Nephron (organoid): ENCODE measurements around the gene TMEM181.
A peak's percentile ranks its signal among the peaks of the same experiment; 100 is the strongest.
"Not testable (repeated sequence)": the region's sequence is repeated elsewhere in the genome, so short reads cannot be mapped to it uniquely, and the experiment has no call there.

Experiments used
- H3K27ac Mint-ChIP-seq, 3 experiments: 2 replicates each; pipeline ENCODE4 v1.8.0; 2020; ENCODE audit warnings: mixed read lengths in 3 of 3, mild to moderate bottlenecking in 2 of 3, moderate library complexity in 1 of 3
- H3K27me3 Mint-ChIP-seq: 2 replicates; pipeline ENCODE4 v1.8.0; 2021; ENCODE audit warnings: low read depth, mild to moderate bottlenecking, moderate library complexity, mixed read lengths
- H3K36me3 Mint-ChIP-seq: 2 replicates; pipeline ENCODE4 v1.8.0; 2020; ENCODE audit warnings: low read depth, mixed read lengths
- H3K4me1 Mint-ChIP-seq: 2 replicates; pipeline ENCODE4 v1.8.0; 2020; ENCODE audit warnings: mixed read lengths
- H3K4me3 Mint-ChIP-seq, 3 experiments: 2 replicates each; pipeline ENCODE4 v1.8.0; 2020; ENCODE audit warnings: mild to moderate bottlenecking in 3 of 3, mixed read lengths in 3 of 3, moderate library complexity in 2 of 3
- H3K9me3 Mint-ChIP-seq: 2 replicates; pipeline ENCODE4 v1.8.0; 2020; ENCODE audit warnings: mixed read lengths
- CTCF ChIP-seq, 3 experiments: fragments of 200-600 bp; sonication (generic); IDR thresholded peaks; one replicate each; pipeline ENCODE4 v1.5.0; 2021; ENCODE audit warnings: antibody characterized with exemption in 3 of 3; ENCODE audit not compliant: unreplicated experiment in 3 of 3

The TMEM181 gene

GRCh38 chr6:158517038-158517437 is 42.9 kb upstream of the TMEM181 start:
- H3K27ac Mint-ChIP-seq: no peak overlapping the region
- H3K4me1 Mint-ChIP-seq: peaks cover 7% of the 10 kb centered on the region
- TF ChIP-seq CTCF (IDR thresholded peaks at IDR 0.05; ENCODE audit: unreplicated experiment in 3 of 3): no peak
- no peak overlapping the region for H3K4me3 Mint-ChIP-seq
- peaks cover 16% of the 10 kb centered on the region for H3K36me3 Mint-ChIP-seq
- peaks cover 4% of the 10 kb centered on the region for H3K27me3 Mint-ChIP-seq
- H3K9me3 Mint-ChIP-seq: no peaks in the 10 kb centered on the region

- Mint-ChIP-seq H3K27me3 (peaks cover 4% of the 10 kb centered on the region), H3K36me3 (peaks cover 16% of the 10 kb centered on the region), H3K9me3 (no peaks in the 10 kb centered on the region), H3K27ac (no peak overlapping the region), H3K4me3 (no peak overlapping the region), H3K4me1 (peaks cover 7% of the 10 kb centered on the region)
- TF ChIP-seq CTCF (IDR thresholded peaks at IDR 0.05; ENCODE audit: unreplicated experiment in 3 of 3): no peak
These were observed 42.3 kb upstream of the TMEM181 start for GRCh38 chr6:158517581-158517980.

- Mint-ChIP-seq H3K9me3 (peaks cover 2% of the 10 kb centered on the region), H3K36me3 (peaks cover 19% of the 10 kb centered on the region), H3K4me3 (peak overlapping the region; percentile 35 to 61 (median 58)), H3K27ac (peak overlapping the region in 1 of 3 experiments; percentile 18), H3K4me1 (peaks cover 7% of the 10 kb centered on the region), H3K27me3 (peaks cover 4% of the 10 kb centered on the region)
- peak; percentile 40 to 50 (median 49) for TF ChIP-seq CTCF (IDR thresholded peaks at IDR 0.05; ENCODE audit: unreplicated experiment in 3 of 3)
These were observed 41.4 kb upstream of the TMEM181 start for GRCh38 chr6:158518191-158519127.

GRCh38 chr6:158519300-158519699 is 40.6 kb upstream of the TMEM181 start:
- H3K36me3 Mint-ChIP-seq: peaks cover 14% of the 10 kb centered on the region
- H3K9me3 Mint-ChIP-seq: peaks cover 7% of the 10 kb centered on the region
- H3K27ac Mint-ChIP-seq: no peak overlapping the region
- H3K27me3 Mint-ChIP-seq: peaks cover 4% of the 10 kb centered on the region
- H3K4me3 Mint-ChIP-seq: no peak overlapping the region
- H3K4me1 Mint-ChIP-seq: peaks cover 7% of the 10 kb centered on the region
- TF ChIP-seq CTCF (IDR thresholded peaks at IDR 0.05; ENCODE audit: unreplicated experiment in 3 of 3): no peak

GRCh38 chr6:158519761-158520160 is 40.1 kb upstream of the TMEM181 start:
- H3K27ac Mint-ChIP-seq: no peak overlapping the region
- H3K9me3 Mint-ChIP-seq: peaks cover 8% of the 10 kb centered on the region
- H3K4me3 Mint-ChIP-seq: no peak overlapping the region
- no peak for TF ChIP-seq CTCF (IDR thresholded peaks at IDR 0.05; ENCODE audit: unreplicated experiment in 3 of 3)
- peaks cover 15% of the 10 kb centered on the region for H3K36me3 Mint-ChIP-seq
- peaks cover 4% of the 10 kb centered on the region for H3K27me3 Mint-ChIP-seq
- H3K4me1 Mint-ChIP-seq: peaks cover 7% of the 10 kb centered on the region

- H3K27me3 Mint-ChIP-seq, H3K4me1 Mint-ChIP-seq, H3K4me3 Mint-ChIP-seq, H3K27ac Mint-ChIP-seq: not testable (repeated sequence)
- Mint-ChIP-seq H3K9me3 (peaks cover 19% of the 10 kb centered on the region), H3K36me3 (peaks cover 14% of the 10 kb centered on the region)
These were observed 38.9 kb upstream of the TMEM181 start for GRCh38 chr6:158520975-158521374.
